ENCODE results near the gene DEFB132.

DNA sequence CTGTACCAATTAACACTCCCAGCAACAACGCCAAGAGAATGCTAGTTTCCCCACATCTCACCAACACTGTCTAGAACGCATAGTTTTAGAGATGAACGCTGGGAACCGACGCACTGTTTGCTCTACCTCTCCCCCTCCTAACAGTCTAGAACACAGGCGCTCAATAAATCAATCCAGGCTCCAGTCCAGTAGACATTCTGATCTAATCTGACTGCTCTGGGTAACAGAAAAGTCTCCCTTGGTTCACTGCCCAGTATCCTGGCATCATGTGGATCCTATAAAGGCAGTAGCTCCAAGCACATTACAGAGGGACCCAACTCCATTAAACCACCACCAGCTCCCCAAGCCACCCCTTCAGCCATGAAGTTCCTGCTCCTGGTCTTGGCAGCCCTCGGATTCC, at the start of gene DEFB132:
- TF ChIP-seq, protein P1, sequence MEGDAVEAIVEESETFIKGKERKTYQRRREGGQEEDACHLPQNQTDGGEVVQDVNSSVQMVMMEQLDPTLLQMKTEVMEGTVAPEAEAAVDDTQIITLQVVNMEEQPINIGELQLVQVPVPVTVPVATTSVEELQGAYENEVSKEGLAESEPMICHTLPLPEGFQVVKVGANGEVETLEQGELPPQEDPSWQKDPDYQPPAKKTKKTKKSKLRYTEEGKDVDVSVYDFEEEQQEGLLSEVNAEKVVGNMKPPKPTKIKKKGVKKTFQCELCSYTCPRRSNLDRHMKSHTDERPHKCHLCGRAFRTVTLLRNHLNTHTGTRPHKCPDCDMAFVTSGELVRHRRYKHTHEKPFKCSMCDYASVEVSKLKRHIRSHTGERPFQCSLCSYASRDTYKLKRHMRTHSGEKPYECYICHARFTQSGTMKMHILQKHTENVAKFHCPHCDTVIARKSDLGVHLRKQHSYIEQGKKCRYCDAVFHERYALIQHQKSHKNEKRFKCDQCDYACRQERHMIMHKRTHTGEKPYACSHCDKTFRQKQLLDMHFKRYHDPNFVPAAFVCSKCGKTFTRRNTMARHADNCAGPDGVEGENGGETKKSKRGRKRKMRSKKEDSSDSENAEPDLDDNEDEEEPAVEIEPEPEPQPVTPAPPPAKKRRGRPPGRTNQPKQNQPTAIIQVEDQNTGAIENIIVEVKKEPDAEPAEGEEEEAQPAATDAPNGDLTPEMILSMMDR (IDR thresholded peaks at IDR 0.05 in 4 of 5, conservative IDR thresholded peaks at IDR 0.05 in 1 of 5), result no peak
- no peak for TF ChIP-seq POLR2A (IDR thresholded peaks at IDR 0.05)

Data from gastrocnemius medialis (tissue), 4 donors.